Uterus (tissue), 2 donors: Measurements from ENCODE around the gene SHISA6.

Source experiments
- POLR2A ChIP-seq, 2 donors: fragments of 450-650 bp; IDR thresholded peaks; one replicate each; pipeline ENCODE4 v1.6.1; 2016; ENCODE audit warnings: antibody characterized with exemption in 2 of 2, mild to moderate bottlenecking in 1 of 2, moderate library complexity in 1 of 2
- TF ChIP-seq, protein P1 (sequence below), 4 experiments: fragments of 200-600 bp in 2 of 4; fragments of 450-650 bp in 2 of 4; sonication (generic) in 2 of 4; IDR thresholded peaks; one replicate each; pipeline ENCODE4 v1.5.1; 2016 to 2019; ENCODE audit warnings: antibody characterized with exemption in 4 of 4, mild to moderate bottlenecking in 2 of 4, moderate library complexity in 1 of 4

DNA sequence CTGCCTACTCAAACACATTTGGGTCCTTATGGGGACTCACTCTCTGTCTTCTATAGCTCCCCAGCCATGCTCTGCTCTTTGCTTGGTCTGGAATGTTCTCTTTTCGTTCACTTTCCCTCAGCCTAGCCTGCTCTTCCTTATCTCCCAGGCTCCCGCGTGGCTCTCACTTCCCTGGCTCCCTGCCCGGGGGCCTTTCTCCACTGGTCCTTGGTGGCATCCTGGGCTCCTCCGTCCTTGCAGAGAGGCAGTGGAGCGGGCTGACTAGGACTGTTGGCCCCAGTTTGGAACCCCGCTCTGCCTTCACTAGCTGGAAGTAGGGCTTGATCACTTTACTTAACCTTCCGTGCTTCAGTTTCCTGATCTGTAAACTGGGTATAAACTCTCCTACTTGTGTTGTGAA lies 31.2 kb downstream of the SHISA6 start:
- no peak for TF ChIP-seq POLR2A (IDR thresholded peaks at IDR 0.05)
- TF ChIP-seq, protein P1, sequence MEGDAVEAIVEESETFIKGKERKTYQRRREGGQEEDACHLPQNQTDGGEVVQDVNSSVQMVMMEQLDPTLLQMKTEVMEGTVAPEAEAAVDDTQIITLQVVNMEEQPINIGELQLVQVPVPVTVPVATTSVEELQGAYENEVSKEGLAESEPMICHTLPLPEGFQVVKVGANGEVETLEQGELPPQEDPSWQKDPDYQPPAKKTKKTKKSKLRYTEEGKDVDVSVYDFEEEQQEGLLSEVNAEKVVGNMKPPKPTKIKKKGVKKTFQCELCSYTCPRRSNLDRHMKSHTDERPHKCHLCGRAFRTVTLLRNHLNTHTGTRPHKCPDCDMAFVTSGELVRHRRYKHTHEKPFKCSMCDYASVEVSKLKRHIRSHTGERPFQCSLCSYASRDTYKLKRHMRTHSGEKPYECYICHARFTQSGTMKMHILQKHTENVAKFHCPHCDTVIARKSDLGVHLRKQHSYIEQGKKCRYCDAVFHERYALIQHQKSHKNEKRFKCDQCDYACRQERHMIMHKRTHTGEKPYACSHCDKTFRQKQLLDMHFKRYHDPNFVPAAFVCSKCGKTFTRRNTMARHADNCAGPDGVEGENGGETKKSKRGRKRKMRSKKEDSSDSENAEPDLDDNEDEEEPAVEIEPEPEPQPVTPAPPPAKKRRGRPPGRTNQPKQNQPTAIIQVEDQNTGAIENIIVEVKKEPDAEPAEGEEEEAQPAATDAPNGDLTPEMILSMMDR (IDR thresholded peaks at IDR 0.05) = no peak
